ENCODE measurements around the gene SPEM2.

The SPEM2 gene

DNA sequence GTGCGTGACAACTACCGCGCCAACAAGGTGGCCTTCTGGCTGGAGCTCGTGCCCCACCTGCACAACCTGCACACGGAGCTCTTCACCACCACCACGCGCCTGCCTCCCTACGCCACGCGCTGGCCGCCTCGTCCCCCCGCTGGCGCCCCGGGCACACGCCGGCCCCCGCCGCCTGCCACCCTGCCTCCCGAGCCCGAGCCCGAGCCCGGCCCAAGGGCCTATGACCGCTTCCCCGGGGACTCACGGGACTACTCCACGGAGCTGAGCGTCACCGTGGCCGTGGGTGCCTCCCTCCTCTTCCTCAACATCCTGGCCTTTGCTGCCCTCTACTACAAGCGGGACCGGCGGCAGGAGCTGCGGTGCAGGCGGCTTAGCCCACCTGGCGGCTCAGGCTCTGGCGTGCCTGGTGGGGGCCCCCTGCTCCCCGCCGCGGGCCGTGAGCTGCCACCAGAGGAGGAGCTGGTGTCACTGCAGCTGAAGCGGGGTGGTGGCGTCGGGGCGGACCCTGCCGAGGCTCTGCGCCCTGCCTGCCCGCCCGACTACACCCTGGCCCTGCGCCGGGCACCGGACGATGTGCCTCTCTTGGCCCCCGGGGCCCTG, 8.3 kb upstream of the SPEM2 start:
- CTCF ChIA-PET: no interaction called here
- DNase-seq (ENCODE audit: low spot score): no peak
- no peak for TF ChIP-seq CTCF (conservative IDR thresholded peaks at IDR 0.05; ENCODE audit: low read depth)
- H3K27ac ChIP-seq: peak overlapping the region; percentile 34; the same call in 1 of the 2 replicates
- POLR2A ChIA-PET (ENCODE audit: low non-redundant PET): no interaction called here

- H3K27ac ChIP-seq: no peak overlapping the region
- no peak for TF ChIP-seq CTCF (conservative IDR thresholded peaks at IDR 0.05; ENCODE audit: low read depth)
- DNase-seq (ENCODE audit: low spot score): no peak
- ChIA-PET POLR2A (ENCODE audit: low non-redundant PET) (no interaction called here), CTCF (no interaction called here)
Measured at GRCh38 chr17:7418472-7419152, 6.8 kb upstream of the SPEM2 start.

DNA sequence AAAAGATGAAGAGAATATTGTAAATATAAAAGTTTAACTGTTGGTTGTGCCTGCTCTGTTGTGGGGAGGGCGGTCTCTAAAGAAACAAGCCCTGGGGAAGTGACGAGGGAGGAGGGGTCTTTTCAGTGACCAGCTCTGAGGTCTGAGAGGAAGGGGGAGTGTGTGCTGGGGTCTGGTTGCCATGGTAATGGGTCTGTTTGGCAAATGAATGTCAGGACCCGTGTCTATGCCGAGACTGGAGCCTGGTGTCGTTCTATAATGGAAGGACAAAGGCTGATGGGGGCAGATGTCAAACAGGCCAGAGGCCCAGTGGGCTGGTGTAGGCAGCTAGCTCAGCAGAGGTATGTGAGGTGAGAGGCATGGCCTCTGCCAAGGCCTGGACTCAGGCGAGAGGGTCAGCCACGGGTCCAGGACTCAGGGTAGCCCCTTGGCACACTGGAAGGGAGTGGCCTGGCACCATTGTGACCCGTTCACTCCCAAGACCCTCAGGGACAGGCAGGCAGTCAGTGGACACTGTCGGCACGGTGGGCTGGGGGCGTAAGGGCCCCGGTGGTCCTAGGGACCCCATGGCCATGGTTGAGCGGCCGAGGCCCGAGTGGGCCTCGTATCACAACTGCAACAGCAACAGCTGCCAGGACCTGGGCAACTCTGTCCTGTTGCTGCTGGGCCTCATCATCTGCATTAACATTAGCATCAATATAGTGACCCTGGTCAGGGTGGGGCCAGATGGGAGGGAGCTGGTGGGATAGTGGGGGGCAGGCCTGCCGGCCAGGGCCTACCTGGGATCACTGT, 5.4 kb upstream of the SPEM2 start, which contains the start of gene SPEM1:
TSS of gene SPEM1 (plus strand) at position 506 of the 792 bp plus-strand sequence. CDS start at position 567, 61 bp downstream.
- ChIA-PET CTCF (interaction anchor here (0.6 kb wide), 1 partner anchor 65 kb away, joined by 4 read pairs; no protein-coding TSS in a partner anchor), POLR2A (ENCODE audit: low non-redundant PET) (no interaction called here)
- DNase-seq (ENCODE audit: low spot score): no peak
- TF ChIP-seq CTCF (conservative IDR thresholded peaks at IDR 0.05; ENCODE audit: low read depth): no peak
- no peak within 1 kb of the TSS for H3K27ac ChIP-seq

GRCh38 chr17:7421186-7421585, 4.2 kb upstream of the SPEM2 start:
- ChIA-PET CTCF (no interaction called here), POLR2A (ENCODE audit: low non-redundant PET) (no interaction called here)
- no peak for TF ChIP-seq CTCF (conservative IDR thresholded peaks at IDR 0.05; ENCODE audit: low read depth)
- H3K27ac ChIP-seq: no peak overlapping the region
- DNase-seq (ENCODE audit: low spot score): no peak

DNA sequence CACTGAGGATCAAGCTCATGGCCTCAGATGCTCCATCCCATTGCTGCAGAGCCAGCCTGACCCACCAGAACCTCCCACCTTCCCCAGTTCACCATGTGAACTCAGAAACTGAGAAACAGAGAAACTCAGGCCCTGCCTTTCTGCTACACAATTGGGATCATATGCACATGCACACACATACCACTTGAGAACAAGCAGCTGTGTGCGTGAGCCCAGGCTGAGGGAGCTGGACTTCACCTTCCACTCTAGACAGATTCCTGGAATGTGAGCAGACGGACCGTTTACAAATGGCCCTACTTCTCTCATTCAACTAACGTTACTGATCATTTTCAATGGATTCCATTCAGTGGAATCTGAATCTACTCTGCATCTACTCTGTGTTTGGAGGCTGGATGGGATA, 1.7 kb upstream of the SPEM2 start:
- CTCF ChIA-PET: interaction anchor here (0.6 to 0.8 kb wide), 2 partner anchors 11 to 623 kb away, joined by 3 to 4 read pairs; partner anchors contain the start of gene TMEM102
- POLR2A ChIA-PET (ENCODE audit: low non-redundant PET): interaction anchor here (0.6 kb wide), 1 partner anchor 16 kb away, joined by 3 read pairs; no protein-coding TSS in a partner anchor
- DNase-seq (ENCODE audit: low spot score): no peak

More for the DNA sequence above, 1.7 kb upstream of the SPEM2 start:
- no peak for TF ChIP-seq CTCF (conservative IDR thresholded peaks at IDR 0.05; ENCODE audit: low read depth)
- H3K27ac ChIP-seq: no peak overlapping the region
